Testis (tissue), 2 donors: ENCODE data around the gene CHRNB4.

Experiments
- POLR2A ChIP-seq: fragments of 450-650 bp; IDR thresholded peaks from one replicate; pipeline ENCODE4 v1.6.1; 2017; ENCODE audit warnings: antibody characterized with exemption, mild to moderate bottlenecking, moderate library complexity
- TF ChIP-seq, protein P1 (sequence below), 3 experiments: fragments of 450-650 bp in 2 of 3; fragments of 200-600 bp in 1 of 3; sonication (generic) in 1 of 3; IDR thresholded peaks; one replicate each; pipeline ENCODE4 v1.5.1; 2016 to 2019; ENCODE audit warnings: antibody characterized with exemption in 3 of 3, mild to moderate bottlenecking in 2 of 3, moderate library complexity in 1 of 3

- TF ChIP-seq, protein P1, sequence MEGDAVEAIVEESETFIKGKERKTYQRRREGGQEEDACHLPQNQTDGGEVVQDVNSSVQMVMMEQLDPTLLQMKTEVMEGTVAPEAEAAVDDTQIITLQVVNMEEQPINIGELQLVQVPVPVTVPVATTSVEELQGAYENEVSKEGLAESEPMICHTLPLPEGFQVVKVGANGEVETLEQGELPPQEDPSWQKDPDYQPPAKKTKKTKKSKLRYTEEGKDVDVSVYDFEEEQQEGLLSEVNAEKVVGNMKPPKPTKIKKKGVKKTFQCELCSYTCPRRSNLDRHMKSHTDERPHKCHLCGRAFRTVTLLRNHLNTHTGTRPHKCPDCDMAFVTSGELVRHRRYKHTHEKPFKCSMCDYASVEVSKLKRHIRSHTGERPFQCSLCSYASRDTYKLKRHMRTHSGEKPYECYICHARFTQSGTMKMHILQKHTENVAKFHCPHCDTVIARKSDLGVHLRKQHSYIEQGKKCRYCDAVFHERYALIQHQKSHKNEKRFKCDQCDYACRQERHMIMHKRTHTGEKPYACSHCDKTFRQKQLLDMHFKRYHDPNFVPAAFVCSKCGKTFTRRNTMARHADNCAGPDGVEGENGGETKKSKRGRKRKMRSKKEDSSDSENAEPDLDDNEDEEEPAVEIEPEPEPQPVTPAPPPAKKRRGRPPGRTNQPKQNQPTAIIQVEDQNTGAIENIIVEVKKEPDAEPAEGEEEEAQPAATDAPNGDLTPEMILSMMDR (IDR thresholded peaks at IDR 0.05), result no peak
- no peak for TF ChIP-seq POLR2A
Observed at GRCh38 chr15:78603467-78603866, 37.5 kb downstream of the CHRNB4 start.
